HL-60/S4 treated with phorbol 12-myristate 13-acetate at 8.2 ng/mL for 4 days and 3 days (cell line): ENCODE measurements around the gene KIFC1.
"Not testable (repeated sequence)": the region's sequence is repeated elsewhere in the genome, so short reads cannot be mapped to it uniquely, and the experiment has no call there.

Source experiments
- in situ Hi-C: fragments of 300-500 bp; cut with MboI; formaldehyde crosslinking; loops from 2 replicates; pipeline ENCODE4 v1.15.0; 2022; ENCODE audit warnings: low sequenced_read_pairs

Gene KIFC1

DNA sequence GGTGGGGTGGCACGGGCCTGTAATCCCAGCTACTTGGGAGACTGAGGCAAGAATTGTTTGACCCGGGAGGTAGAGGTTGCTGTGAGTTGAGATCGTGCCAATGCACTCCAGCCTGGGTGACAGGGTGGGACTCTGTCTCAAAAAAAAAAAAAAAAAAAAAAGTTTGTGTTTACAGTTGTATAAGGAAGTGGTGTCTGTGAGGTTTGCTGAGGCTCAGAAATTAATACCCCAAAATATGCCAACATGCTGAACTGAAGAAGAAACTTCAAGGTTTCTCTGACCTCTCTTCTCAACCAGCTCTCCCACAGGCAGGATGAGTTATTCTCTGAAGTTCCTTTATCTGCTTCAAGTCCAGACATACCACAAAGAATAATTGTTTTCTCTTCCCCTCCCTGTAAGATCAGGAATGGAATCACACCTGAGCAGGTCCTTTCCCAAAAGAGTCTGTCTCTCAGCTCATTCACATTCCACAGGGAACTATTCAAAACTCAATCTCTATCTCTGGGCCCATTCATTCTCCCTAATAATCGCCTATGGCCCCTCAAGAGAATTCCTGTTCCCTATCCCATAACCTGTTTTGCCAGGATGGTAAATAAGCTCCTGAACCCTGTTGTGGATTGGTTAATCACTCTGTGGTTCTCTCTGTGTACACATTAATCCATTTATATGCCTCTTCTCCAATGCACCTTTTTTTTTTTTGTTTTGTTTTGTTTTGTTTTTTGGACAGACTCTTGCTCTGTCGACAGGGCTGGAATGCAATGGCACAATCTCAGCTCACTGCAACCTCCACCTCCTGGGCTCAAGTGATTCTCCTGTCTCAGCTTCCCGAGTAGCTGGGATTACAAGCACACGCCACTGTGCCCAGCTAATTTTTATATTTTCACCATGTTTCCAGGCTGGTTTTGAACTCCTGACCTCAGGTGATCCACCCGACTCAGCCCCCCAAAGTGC is 17.4 kb upstream of the KIFC1 start:
- in situ Hi-C loops: no loop called here

- in situ Hi-C loops: no loop called here
These were observed 16.4 kb upstream of the KIFC1 start for GRCh38 chr6:33375143-33375671.

DNA sequence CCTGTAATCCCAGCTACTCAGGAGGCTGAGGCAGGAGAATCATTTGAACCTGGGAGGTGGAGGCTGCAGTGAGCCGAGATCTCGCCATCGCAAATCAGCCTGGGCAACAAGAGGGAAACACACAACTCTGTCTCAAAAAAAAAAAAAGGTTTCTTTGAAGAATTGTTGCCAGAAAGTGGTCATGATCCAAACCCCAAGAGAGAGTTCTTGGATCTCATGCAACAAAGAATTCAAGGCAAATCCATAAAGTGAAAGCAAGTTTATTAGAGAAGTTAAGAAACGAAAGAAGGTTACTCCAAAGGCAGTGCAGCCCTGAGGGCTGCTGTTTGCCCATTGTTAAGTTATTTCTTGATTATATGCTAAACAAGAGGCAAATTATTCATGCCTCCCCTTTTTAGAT is 14.5 kb upstream of the KIFC1 start:
- in situ Hi-C loops: no loop called here

DNA sequence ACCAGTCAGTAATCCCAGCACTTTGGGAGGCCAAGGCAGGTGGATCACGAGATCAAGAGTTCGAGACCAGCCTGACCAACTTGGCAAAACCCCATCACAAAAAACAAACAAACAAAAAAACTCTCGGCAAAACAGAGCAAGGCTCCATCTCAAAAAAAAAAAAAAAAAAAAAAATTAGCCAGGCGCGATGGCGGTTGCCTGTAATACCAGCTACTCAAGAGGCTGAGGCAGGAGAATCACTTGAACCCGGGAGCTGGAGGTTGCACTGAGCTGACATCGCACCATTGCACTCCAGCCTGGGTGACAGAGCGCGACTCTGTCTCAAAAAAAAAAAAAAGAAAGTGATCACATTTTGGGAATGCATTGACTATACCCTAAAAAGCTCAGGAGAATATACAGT is 12.4 kb upstream of the KIFC1 start:
- in situ Hi-C loops: not testable (repeated sequence)

DNA sequence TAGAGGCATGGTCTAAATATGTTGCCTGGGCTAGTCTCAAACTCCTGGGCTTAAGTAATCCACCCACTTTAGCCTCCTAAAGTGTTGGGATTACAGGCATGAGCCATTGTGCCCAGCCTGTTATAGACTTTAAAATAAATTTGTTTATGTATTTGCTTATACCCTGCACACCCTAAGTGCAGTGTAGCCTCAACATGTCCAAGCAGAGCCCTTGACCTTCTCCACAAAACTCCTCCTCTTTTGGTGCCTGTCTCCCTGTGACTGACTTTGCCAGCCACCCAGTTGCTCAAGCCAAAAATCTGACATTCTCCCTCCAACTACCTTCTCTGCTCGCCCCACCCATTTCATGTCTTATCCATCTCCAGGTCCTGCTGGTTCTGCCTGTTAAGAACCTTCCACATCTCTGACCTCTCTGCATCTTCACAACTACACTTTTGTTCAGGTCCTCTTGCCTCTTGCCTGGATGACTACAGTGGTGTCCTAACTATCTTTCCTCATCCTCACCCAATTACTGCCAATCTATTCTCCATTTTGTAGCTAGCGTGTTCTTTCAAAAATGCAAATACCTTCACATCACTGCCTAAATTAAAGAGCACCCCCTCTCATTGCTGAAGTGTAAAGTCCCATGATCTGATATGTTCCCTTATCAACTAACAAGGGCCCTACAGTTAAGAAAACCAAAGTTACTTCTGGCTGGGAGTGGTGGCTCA is 11.2 kb upstream of the KIFC1 start:
- in situ Hi-C loops: no loop called here

DNA sequence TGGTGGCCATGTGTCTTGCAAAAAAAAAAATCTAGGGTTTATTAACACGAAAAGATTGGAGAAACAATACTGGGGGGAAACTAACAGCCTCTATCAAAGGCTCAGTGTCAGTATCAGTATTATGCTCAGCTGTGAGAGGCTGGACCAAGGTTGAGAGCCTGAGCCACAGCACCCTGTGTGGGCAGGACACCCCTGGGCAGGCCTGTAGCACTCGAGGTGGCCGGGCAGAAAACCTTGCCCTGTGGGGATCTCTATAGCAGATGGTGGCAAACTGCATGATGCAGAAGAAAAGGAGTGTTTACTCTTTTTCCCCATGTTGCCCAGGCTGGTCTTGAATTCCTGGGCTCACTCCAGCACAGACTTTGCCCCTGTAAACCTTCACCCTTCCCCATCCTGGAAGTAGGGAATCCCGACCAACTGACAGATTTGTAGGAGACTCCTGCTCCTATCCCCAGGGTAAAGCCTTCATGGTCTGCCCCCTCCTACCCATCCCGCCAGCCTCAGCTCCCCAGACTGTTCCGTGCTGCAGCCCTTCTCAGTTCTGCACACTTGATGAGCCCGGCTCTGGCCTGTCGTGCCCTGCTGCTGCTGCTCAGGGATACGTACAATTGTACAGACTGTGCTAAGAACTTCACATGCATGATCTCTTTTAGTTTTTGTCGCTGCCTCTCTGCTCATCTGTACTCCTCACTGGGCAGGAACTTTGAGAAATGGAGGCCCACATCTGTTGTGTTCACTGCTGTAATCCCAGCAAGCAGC is 8.0 kb upstream of the KIFC1 start:
- in situ Hi-C loops: no loop called here

- in situ Hi-C loops: no loop called here
These were observed 7.0 kb upstream of the KIFC1 start for GRCh38 chr6:33384581-33385020.

DNA sequence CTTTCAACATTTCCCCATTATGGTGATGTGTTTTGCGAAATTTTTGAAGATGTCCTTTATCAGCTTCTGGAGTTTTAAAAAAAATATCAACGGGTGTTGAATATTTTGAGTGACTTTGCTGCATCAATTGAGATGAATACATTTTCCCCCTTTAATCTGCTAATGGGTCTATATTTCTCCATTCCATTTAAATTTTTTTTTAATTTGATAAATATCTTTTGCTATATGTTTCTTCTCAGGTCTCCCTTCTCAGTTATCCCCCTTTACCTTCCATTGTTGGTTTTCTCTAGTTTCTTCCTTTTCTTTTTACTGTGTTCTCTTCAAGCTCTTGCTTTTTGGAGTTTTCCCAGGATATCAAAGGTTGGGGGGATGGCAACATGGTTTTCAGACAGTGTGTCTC is 1.4 kb upstream of the KIFC1 start:
- in situ Hi-C loops: no loop called here

DNA sequence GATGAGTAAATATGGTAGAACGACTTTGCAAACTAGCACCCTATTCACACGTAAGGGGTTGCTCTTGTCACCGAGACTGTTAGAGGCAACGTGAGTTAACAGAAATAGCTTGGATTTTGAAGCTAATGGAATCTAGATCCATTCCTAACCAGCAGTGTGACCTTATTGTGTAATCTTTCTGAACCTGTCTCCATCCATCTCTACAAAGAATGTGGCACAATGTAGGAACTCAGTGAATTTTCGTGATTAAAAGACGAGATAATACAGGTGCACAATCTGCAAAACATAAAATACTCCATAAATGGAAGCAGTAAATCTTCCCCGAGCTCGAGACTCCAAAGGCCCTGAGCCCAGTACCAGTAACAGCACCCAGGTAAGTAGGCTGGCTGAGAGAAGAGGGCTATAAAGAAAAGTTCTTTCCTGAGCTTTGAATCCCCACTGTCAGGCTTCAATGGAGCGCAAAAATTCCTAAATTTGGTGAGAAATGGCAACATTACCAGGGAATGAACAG is 801 bp upstream of the KIFC1 start:
- in situ Hi-C loops: no loop called here

DNA sequence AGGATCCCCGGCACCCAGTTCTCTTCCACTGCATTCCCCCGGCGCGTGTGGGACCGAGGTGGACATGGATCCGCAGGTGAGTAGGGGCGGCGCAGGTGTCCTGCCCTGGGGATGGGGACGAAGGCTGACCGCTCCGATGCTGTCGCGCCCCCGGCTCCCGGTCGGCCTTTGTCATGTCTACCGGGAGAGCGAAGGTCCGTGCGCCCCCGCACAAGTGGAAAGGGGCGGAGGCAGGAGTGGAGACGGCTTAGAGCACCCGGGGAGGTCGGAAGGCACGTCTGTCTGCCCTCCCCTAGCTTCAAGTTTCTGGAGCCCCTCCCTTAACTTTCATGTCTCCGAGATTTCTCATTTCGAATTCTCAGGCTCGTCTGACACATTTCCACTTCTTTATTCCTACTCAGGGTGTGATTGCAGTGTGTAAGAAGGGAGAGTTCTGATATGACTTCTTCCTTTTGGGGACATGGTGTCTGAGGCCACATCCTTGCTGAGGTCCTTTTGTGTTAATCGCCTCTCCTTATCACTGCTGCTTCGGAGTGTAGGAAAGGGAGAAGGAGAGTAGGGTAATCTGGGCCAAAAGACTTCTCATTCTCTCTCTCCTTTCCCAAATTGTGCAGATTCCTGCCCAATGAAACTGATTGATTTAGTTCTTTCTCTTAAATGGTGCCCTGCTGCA is 435 bp downstream of the KIFC1 start:
- in situ Hi-C loops: no loop called here

GRCh38 chr6:33392595-33392948 is 949 bp downstream of the KIFC1 start:
- in situ Hi-C loops: no loop called here

DNA sequence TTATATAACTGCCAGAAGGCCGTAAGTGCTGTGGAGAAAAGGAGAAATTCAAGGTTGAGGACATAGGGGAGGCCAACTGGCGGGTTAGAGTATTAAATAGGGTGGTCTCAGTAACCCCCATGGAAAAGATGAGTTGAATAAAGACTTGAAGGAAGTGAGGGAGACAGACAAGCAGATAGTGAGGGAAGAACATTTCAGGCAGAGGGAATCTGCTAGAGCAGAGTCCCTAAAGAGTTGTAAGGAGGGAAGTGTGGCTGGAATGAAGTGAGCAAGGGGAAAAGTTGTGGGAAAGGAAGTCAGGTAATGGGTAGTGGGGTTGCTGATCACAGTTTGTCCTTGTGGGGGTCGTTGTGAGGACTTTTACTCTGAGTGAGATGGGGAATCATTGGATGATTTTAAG is 1.4 kb downstream of the KIFC1 start:
- in situ Hi-C loops: no loop called here

GRCh38 chr6:33397541-33397940 is 5.9 kb downstream of the KIFC1 start:
- in situ Hi-C loops: no loop called here

- in situ Hi-C loops: not testable (repeated sequence)
These were observed 7.0 kb downstream of the KIFC1 start for GRCh38 chr6:33398601-33399000.

DNA sequence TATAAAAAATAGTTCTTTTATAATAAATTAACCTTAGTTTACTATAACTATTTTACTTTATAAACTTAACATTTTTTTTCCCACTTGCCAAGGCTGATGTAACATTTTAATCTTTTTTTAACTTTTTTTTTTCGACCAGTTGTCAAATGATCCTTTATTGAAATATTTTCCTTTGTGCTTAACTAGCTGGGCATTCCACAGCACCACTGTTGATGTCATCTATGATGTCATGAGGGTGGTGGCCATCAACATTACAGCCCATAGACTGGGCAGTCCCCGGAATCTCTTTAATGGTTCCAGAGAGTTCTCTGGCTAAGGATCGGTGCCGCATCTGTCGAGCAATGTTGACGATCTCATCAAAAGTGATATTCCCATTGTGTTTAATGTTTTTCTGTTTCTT is 8.3 kb downstream of the KIFC1 start:
- in situ Hi-C loops: not testable (repeated sequence)

GRCh38 chr6:33404884-33405283 is 13.3 kb downstream of the KIFC1 start:
- in situ Hi-C loops: no loop called here

DNA sequence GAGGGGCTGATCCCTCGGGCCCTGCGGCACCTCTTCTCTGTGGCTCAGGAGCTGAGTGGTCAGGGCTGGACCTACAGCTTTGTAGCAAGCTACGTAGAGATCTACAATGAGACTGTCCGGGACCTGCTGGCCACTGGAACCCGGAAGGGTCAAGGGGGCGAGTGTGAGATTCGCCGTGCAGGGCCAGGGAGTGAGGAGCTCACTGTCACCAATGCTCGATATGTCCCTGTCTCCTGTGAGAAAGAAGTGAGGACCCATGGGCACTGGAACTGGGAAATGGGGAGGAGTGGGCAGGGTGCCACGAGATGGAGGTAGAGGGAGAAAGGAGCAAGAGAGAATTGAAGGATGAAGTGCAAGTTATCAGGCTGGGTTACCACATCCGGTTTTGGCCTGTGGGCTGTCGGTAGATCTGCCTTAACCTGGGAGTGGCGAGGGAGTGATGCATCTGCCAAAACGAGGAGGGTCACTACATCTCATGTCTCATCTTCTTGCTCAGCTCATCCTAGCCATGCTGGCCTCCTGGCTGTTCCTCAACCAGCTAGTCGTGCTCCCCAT is 13.8 kb downstream of the KIFC1 start:
- in situ Hi-C loops: no loop called here

DNA sequence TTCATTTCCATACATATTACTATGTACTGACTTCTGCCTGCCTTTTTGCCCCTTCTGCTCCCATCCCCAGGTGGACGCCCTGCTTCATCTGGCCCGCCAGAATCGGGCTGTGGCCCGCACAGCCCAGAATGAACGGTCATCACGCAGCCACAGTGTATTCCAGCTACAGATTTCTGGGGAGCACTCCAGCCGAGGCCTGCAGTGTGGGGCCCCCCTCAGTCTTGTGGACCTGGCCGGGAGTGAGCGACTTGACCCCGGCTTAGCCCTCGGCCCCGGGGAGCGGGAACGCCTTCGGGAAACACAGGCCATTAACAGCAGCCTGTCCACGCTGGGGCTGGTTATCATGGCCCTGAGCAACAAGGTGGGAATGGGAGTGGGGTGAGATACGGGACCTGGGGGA is 14.5 kb downstream of the KIFC1 start:
- in situ Hi-C loops: no loop called here

DNA sequence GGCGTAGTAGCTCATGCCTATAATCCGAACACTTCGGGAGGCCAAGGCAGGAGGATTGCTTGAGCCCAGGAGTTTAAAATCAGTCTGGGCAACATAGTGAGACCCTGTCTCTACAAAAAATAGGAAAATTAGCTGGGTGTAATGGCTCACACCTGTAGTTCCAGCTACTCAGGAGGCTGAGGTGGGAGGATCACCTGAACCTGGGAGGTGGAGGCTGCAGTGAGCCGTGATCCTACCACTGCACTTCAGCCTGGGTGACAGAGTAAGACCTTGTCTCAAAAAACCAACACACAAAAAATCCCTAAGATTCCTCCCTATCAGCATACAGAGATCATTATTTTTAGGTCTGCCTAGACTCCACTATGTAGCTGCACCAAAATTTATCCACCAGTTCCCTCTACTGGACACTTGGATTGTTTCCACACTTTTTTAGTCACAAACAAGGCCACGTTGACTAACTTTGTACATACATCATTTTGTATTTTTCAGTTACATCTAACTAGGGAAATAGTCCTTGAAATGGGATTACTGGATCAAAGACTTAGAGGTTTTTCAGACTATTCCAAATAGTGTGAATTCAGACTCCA is 15.6 kb downstream of the KIFC1 start:
- in situ Hi-C loops: no loop called here
